ENCODE results near the gene ABHD17C. TPM values are rescaled to one million over a fixed set of nuclear protein-coding genes. Genes with fewer than 3 reads are reported as not detected.

Gene ABHD17C
- total and polyA plus RNA-seq, 8 donors, result 2.0 to 7.9 (median 4.3) TPM

DNA sequence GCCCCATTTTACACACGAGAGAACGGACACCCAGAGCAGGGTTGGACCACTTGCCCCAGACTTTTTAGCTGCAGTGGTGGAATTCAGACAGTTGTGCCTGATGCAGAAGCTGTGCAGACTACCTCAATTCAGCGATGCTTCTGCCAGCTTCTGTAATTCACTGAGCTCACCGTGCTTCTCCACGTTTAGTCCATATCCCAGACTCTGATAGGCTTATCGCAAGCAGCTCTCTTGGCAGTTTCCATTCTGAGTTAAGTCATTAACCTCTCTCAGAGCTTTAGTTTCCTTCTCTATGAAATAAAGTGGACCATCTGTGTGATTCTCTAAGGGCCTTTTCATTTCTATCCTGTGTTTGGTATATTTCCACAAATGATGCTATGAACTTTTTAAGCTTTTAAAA is 37.1 kb downstream of the ABHD17C start:
- ATAC-seq (no peak), DNase-seq (no peak), FAIRE-seq (no peak)
- H3K27me3 ChIP-seq, result no peaks in the 10 kb centered on the region
- 74 to 78% methylated on average over 6 of the region's 6 CpGs for WGBS, 2 donors
- H3K9me3 ChIP-seq, result no peaks in the 10 kb centered on the region
- H3K36me3 ChIP-seq, result no peaks in the 10 kb centered on the region
- no peak overlapping the region for H3K27ac ChIP-seq
- TF ChIP-seq, protein P1, sequence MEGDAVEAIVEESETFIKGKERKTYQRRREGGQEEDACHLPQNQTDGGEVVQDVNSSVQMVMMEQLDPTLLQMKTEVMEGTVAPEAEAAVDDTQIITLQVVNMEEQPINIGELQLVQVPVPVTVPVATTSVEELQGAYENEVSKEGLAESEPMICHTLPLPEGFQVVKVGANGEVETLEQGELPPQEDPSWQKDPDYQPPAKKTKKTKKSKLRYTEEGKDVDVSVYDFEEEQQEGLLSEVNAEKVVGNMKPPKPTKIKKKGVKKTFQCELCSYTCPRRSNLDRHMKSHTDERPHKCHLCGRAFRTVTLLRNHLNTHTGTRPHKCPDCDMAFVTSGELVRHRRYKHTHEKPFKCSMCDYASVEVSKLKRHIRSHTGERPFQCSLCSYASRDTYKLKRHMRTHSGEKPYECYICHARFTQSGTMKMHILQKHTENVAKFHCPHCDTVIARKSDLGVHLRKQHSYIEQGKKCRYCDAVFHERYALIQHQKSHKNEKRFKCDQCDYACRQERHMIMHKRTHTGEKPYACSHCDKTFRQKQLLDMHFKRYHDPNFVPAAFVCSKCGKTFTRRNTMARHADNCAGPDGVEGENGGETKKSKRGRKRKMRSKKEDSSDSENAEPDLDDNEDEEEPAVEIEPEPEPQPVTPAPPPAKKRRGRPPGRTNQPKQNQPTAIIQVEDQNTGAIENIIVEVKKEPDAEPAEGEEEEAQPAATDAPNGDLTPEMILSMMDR (IDR thresholded peaks at IDR 0.05), result no peak
- H3K4me1 ChIP-seq, result no peaks in the 10 kb centered on the region
- no peak overlapping the region for H3K4me3 ChIP-seq
- intact Hi-C loops (cut with DNase I), result no loop called here

DNA sequence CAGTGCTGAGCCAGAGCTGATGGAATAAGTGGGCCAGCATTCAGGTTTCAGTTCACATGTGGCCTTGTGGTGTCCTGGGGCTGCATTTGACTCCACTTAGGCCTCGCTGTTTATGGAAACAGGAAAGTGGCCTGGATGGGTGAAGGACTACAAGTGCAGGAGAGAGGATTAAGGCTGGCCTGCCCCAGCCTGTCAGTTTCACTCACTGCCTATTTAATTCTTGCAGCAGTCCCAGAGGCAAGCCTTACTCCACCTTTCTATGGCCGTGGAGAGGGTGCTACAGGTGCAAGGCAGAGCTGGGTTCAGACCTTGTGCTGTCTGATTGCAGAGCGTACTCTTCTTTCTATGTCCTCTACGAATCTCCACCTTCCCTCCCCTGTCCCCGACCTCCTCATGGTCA is 37.7 kb downstream of the ABHD17C start:
- ATAC-seq (no peak), FAIRE-seq (no peak)

DNA sequence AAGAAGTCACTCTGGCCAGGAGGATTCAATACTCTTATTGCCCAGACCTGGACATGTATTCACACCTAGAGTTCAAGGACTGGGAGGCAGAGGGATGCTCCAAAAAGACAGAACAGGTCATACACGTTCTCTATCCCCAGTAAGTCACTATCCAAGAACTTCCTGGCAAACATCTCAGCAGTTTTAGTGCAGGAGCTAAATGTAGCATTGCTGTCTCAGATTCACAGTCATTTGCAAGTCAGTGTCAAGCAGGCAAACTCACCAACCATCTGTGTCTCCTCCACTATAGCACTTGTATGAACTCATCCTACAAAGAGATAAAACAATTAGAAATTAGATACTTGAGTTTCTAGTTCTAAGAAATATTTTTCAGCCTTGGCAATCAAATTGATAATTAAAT is 38.4 kb downstream of the ABHD17C start:
- TF ChIP-seq, protein P1 (IDR thresholded peaks at IDR 0.05), result no peak
- Histone ChIP-seq H3K4me1 (no peaks in the 10 kb centered on the region), H3K27ac (no peak overlapping the region), H3K9me3 (no peaks in the 10 kb centered on the region), H3K4me3 (no peak overlapping the region), H3K27me3 (no peaks in the 10 kb centered on the region), H3K36me3 (no peaks in the 10 kb centered on the region)
- WGBS, 2 donors, result 63 to 75% methylated on average over 1 of the region's 1 CpG
- no peak for FAIRE-seq
- no peak for ATAC-seq
- DNase-seq, result no peak
- intact Hi-C loops (cut with DNase I), result no loop called here

More for the DNA sequence above, 37.7 kb downstream of the ABHD17C start:
- no peak for DNase-seq
- intact Hi-C loops (cut with DNase I), result no loop called here
- H3K4me3 ChIP-seq, result no peak overlapping the region
- 94 to 96% methylated on average over 5 of the region's 5 CpGs for WGBS, 2 donors
- TF ChIP-seq, protein P1 (IDR thresholded peaks at IDR 0.05), result no peak
- H3K36me3 ChIP-seq, result no peaks in the 10 kb centered on the region
- no peaks in the 10 kb centered on the region for H3K9me3 ChIP-seq
- no peaks in the 10 kb centered on the region for H3K4me1 ChIP-seq
- H3K27me3 ChIP-seq, result no peaks in the 10 kb centered on the region
- no peak overlapping the region for H3K27ac ChIP-seq

- no peak overlapping the region for H3K27ac ChIP-seq
- H3K9me3 ChIP-seq, result no peaks in the 10 kb centered on the region
- no peaks in the 10 kb centered on the region for H3K4me1 ChIP-seq
- intact Hi-C loops (cut with DNase I), result no loop called here
- no peaks in the 10 kb centered on the region for H3K36me3 ChIP-seq
- TF ChIP-seq, protein P1 (IDR thresholded peaks at IDR 0.05), result no peak
- ATAC-seq (no peak), FAIRE-seq (no peak), DNase-seq (no peak)
- WGBS, 2 donors, result 98 to 100% methylated on average over 8 of the region's 8 CpGs
- H3K4me3 ChIP-seq, result no peak overlapping the region
- H3K27me3 ChIP-seq, result no peaks in the 10 kb centered on the region
Measured at GRCh38 chr15:80735344-80735743, 40.2 kb downstream of the ABHD17C start.

- no peak for DNase-seq
- H3K4me3 ChIP-seq, result no peak overlapping the region
- H3K27me3 ChIP-seq, result no peaks in the 10 kb centered on the region
- H3K4me1 ChIP-seq, result no peaks in the 10 kb centered on the region
- no peaks in the 10 kb centered on the region for H3K9me3 ChIP-seq
- no peaks in the 10 kb centered on the region for H3K36me3 ChIP-seq
- WGBS, 2 donors, result 72 to 76% methylated on average over 4 of the region's 4 CpGs
- TF ChIP-seq, protein P1 (IDR thresholded peaks at IDR 0.05), result no peak
- no peak for ATAC-seq
- no peak overlapping the region for H3K27ac ChIP-seq
- FAIRE-seq, result no peak
- intact Hi-C loops (cut with DNase I), result no loop called here
Measured at GRCh38 chr15:80736560-80736959, 41.5 kb downstream of the ABHD17C start.

All from pancreas (tissue), 10 donors.